Lower leg skin (tissue), 4 donors: Measurements from ENCODE around the gene ULBP3. TPM values are rescaled to one million over a fixed set of nuclear protein-coding genes. Genes with fewer than 3 reads are reported as not detected.

Source experiments
- DNase-seq, 2 donors: peaks; one replicate each; pipeline ENCODE4 v3.0.0-alpha.2; 2019; ENCODE audit warnings: low spot score in 2 of 2
- H3K4me3 ChIP-seq: fragments of 200-600 bp; sonication (generic); 2 replicates; pipeline ENCODE4 v1.5.1; 2017; ENCODE audit warnings: mild to moderate bottlenecking, low read depth; ENCODE audit not compliant: poor library complexity, severe bottlenecking
- CTCF ChIP-seq, 3 donors: fragments of 450-650 bp; IDR thresholded peaks; one replicate each; pipeline ENCODE4 v1.5.1; 2016; ENCODE audit warnings: antibody characterized with exemption in 3 of 3, mild to moderate bottlenecking in 3 of 3, moderate library complexity in 2 of 3
- POLR2A ChIP-seq, 2 donors: fragments of 450-650 bp; IDR thresholded peaks; one replicate each; pipeline ENCODE4 v1.6.1; 2016 to 2017; ENCODE audit warnings: antibody characterized with exemption in 2 of 2, mild to moderate bottlenecking in 1 of 2, moderate library complexity in 1 of 2
- WGBS, 2 donors: methylation state at CpG; one replicate each; pipeline ENCODE4 v1.1.5; 2018; 5-methylcytosine and 5-hydroxymethylcytosine counted together
- intact Hi-C: fragments of 100-400 bp; cut with DNase I; formaldehyde crosslinking; loops from one replicate; pipeline ENCODE4 v1.15.0; 2023; ENCODE audit warnings: low total_unique reads
- total RNA-seq, 4 donors: library from RNA; depleted of rRNA; stranded (reverse); fragments of >200 nt; gene quantifications; one replicate each; pipeline ENCODE4 v1.1.0, GENCODE V29; 2016

ULBP3 gene
- total RNA-seq, 4 donors from 2014 or later: 1.2 to 2.4 (median 1.2) TPM; not detected in 1

- TF ChIP-seq CTCF (IDR thresholded peaks at IDR 0.05) (no peak), POLR2A (IDR thresholded peaks at IDR 0.05) (no peak)
- no peak for DNase-seq
- intact Hi-C loops: no loop called here
- H3K4me3 ChIP-seq: no peak overlapping the region
- 93% methylated on average over 6 of the region's 6 CpGs for WGBS, 2 donors
These were observed 43.3 kb upstream of the ULBP3 start for GRCh38 chr6:150112233-150112632.

- no peak for DNase-seq
- no peak overlapping the region for H3K4me3 ChIP-seq
- WGBS, 2 donors: 83 to 96% methylated on average over 4 of the region's 4 CpGs
- intact Hi-C loops: no loop called here
- TF ChIP-seq POLR2A (IDR thresholded peaks at IDR 0.05) (no peak), CTCF (IDR thresholded peaks at IDR 0.05) (no peak)
These were observed 33.9 kb upstream of the ULBP3 start for GRCh38 chr6:150102750-150103270.

- DNase-seq: no peak
- TF ChIP-seq CTCF (IDR thresholded peaks at IDR 0.05) (no peak), POLR2A (IDR thresholded peaks at IDR 0.05) (no peak)
- 93 to 96% methylated on average over 19 of the region's 19 CpGs for WGBS, 2 donors
- H3K4me3 ChIP-seq: no peak overlapping the region
- intact Hi-C loops: no loop called here
These were observed 31.8 kb upstream of the ULBP3 start for GRCh38 chr6:150100745-150101144.

GRCh38 chr6:150099953-150100352 is 31.0 kb upstream of the ULBP3 start:
- no peak for TF ChIP-seq CTCF (IDR thresholded peaks at IDR 0.05)
- no peak for TF ChIP-seq POLR2A (IDR thresholded peaks at IDR 0.05)
- no peak overlapping the region for H3K4me3 ChIP-seq
- intact Hi-C loops: no loop called here
- WGBS, 2 donors: 91 to 95% methylated on average over 11 of the region's 11 CpGs
- peak in 1 of 2 donors; percentile 37 for DNase-seq

- no peak for TF ChIP-seq POLR2A (IDR thresholded peaks at IDR 0.05)
- 92 to 95% methylated on average over 8 of the region's 8 CpGs for WGBS, 2 donors
- intact Hi-C loops: no loop called here
- H3K4me3 ChIP-seq: no peak overlapping the region
- peak in 1 of 2 donors; percentile 56 for DNase-seq
These were observed 30.6 kb upstream of the ULBP3 start for GRCh38 chr6:150099546-150099945.

GRCh38 chr6:150098155-150098554 is 29.2 kb upstream of the ULBP3 start:
- peak in 1 of 2 donors; percentile 54 for DNase-seq
- WGBS, 2 donors: 90 to 92% methylated on average over 10 of the region's 10 CpGs
- intact Hi-C loops: no loop called here
- TF ChIP-seq CTCF (IDR thresholded peaks at IDR 0.05): no peak
- no peak overlapping the region for H3K4me3 ChIP-seq
